HG03280 (cell line): ENCODE results near the gene SINHCAF.
"Not testable (repeated sequence)": the region's sequence is repeated elsewhere in the genome, so short reads cannot be mapped to it uniquely, and the experiment has no call there.

Source experiments
- ATAC-seq: cut with Tn5 transposase; IDR thresholded peaks from one replicate; pipeline ENCODE4 v1.9.1; 2021; ENCODE audit warnings: mild to moderate bottlenecking, moderate library complexity; ENCODE audit not compliant: unreplicated experiment

The SINHCAF gene

GRCh38 chr12:31310488-31310887, 15.5 kb downstream of the SINHCAF start:
- no peak for ATAC-seq

- no peak for ATAC-seq
Observed at GRCh38 chr12:31309279-31309678, 16.7 kb downstream of the SINHCAF start.

GRCh38 chr12:31308116-31308515, 17.8 kb downstream of the SINHCAF start:
- ATAC-seq = no peak

- no peak for ATAC-seq
Observed at GRCh38 chr12:31306866-31307265, 19.1 kb downstream of the SINHCAF start.

GRCh38 chr12:31303466-31303865, 22.5 kb downstream of the SINHCAF start:
- no peak for ATAC-seq

- ATAC-seq = no peak
Observed at GRCh38 chr12:31301311-31301710, 24.6 kb downstream of the SINHCAF start.

- ATAC-seq = no peak
Observed at GRCh38 chr12:31300783-31301182, 25.2 kb downstream of the SINHCAF start.

GRCh38 chr12:31300341-31300740, 25.6 kb downstream of the SINHCAF start:
- no peak for ATAC-seq

- no peak for ATAC-seq
Observed at GRCh38 chr12:31298922-31299321, 27.0 kb downstream of the SINHCAF start.

GRCh38 chr12:31298515-31298910, 27.4 kb downstream of the SINHCAF start:
- ATAC-seq = no peak

GRCh38 chr12:31297572-31298514, 28.1 kb downstream of the SINHCAF start:
- ATAC-seq = peak; percentile 49

GRCh38 chr12:31289441-31289840, 36.5 kb downstream of the SINHCAF start:
- ATAC-seq = no peak

GRCh38 chr12:31288381-31288780, 37.6 kb downstream of the SINHCAF start:
- no peak for ATAC-seq

GRCh38 chr12:31280183-31280582, 45.8 kb downstream of the SINHCAF start:
- no peak for ATAC-seq

GRCh38 chr12:31279390-31279924, 46.5 kb downstream of the SINHCAF start:
- ATAC-seq = no peak

- no peak for ATAC-seq
Observed at GRCh38 chr12:31278832-31279231, 47.1 kb downstream of the SINHCAF start.

- ATAC-seq = no peak
Observed at GRCh38 chr12:31278424-31278823, 47.5 kb downstream of the SINHCAF start.

- no peak for ATAC-seq
Observed at GRCh38 chr12:31277081-31277480, 48.9 kb downstream of the SINHCAF start.

- ATAC-seq = no peak
Observed at GRCh38 chr12:31275491-31275890, 50.5 kb downstream of the SINHCAF start.

- no peak for ATAC-seq
Observed at GRCh38 chr12:31274520-31275300, 51.2 kb downstream of the SINHCAF start.

GRCh38 chr12:31273794-31274193, 52.2 kb downstream of the SINHCAF start:
- not testable (repeated sequence) for ATAC-seq
